ENCODE results near the gene TECPR2. TPM values are rescaled to one million over a fixed set of nuclear protein-coding genes. Genes with fewer than 3 reads are reported as not detected.

The TECPR2 gene
- total RNA-seq, 2 experiments from 2014 or later: 6.2 to 7.0 TPM

DNA sequence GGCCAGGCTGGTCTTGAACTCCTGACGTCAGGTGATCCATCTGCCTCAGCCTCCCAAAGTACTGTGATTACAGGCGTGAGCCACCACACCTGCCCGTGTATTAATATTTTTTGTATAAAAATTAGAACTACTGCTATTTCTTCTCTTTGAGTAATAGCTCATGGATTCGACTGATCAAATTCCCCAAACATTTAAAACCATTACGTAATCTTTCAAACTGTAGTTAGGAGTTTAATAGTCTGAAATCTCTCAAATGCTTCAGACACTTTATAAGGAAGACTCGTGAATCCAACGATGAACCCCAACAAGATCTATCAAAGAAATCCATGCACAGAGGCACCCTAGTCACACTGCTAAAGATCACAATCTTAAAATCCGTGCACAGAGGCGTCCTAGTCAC lies 16.1 kb downstream of the TECPR2 start:
- Mint-ChIP-seq H3K27ac (no peak overlapping the region), H3K4me1 (ENCODE audit: low read depth) (peaks cover 15% of the 10 kb centered on the region)
- POLR2A ChIA-PET: interaction anchor here (3.1 kb wide), 1 partner anchor 17 kb away, joined by 9 read pairs; the partner anchor contains the start of genes CINP and TECPR2

GRCh38 chr14:102387086-102387485 lies 24.3 kb downstream of the TECPR2 start:
- intact Hi-C loops (cut with micrococcal nuclease): no loop called here
- Mint-ChIP-seq H3K27me3 (no peaks in the 10 kb centered on the region), H3K4me3 (no peak overlapping the region), H3K9me3 (no peaks in the 10 kb centered on the region), H3K4me1 (ENCODE audit: low read depth) (peaks cover under 1% of the 10 kb centered on the region), H3K36me3 (no peaks in the 10 kb centered on the region), H3K27ac (no peak overlapping the region)
- DNase-seq: no peak
- ChIA-PET CTCF (no interaction called here), POLR2A (no interaction called here)

More for the DNA sequence above, 16.1 kb downstream of the TECPR2 start:
- peaks cover 9% of the 10 kb centered on the region for H3K36me3 Mint-ChIP-seq
- no peaks in the 10 kb centered on the region for H3K9me3 Mint-ChIP-seq
- CTCF ChIA-PET: interaction anchor here (1.9 kb wide), 1 partner anchor 59 kb away, joined by 5 read pairs; no protein-coding TSS in a partner anchor
- no peaks in the 10 kb centered on the region for H3K27me3 Mint-ChIP-seq
- H3K4me3 Mint-ChIP-seq: no peak overlapping the region
- intact Hi-C loops (cut with micrococcal nuclease): no loop called here
- no peak for DNase-seq

GRCh38 chr14:102389246-102389645 lies 26.5 kb downstream of the TECPR2 start:
- H3K27ac Mint-ChIP-seq: no peak overlapping the region
- intact Hi-C loops (cut with micrococcal nuclease): no loop called here
- no peak overlapping the region for H3K4me3 Mint-ChIP-seq
- peaks cover 2% of the 10 kb centered on the region for H3K36me3 Mint-ChIP-seq
- no peaks in the 10 kb centered on the region for H3K9me3 Mint-ChIP-seq
- CTCF ChIA-PET: no interaction called here
- H3K4me1 Mint-ChIP-seq (ENCODE audit: low read depth): peaks cover 2% of the 10 kb centered on the region
- DNase-seq: no peak
- H3K27me3 Mint-ChIP-seq: no peaks in the 10 kb centered on the region
- POLR2A ChIA-PET: no interaction called here

DNA sequence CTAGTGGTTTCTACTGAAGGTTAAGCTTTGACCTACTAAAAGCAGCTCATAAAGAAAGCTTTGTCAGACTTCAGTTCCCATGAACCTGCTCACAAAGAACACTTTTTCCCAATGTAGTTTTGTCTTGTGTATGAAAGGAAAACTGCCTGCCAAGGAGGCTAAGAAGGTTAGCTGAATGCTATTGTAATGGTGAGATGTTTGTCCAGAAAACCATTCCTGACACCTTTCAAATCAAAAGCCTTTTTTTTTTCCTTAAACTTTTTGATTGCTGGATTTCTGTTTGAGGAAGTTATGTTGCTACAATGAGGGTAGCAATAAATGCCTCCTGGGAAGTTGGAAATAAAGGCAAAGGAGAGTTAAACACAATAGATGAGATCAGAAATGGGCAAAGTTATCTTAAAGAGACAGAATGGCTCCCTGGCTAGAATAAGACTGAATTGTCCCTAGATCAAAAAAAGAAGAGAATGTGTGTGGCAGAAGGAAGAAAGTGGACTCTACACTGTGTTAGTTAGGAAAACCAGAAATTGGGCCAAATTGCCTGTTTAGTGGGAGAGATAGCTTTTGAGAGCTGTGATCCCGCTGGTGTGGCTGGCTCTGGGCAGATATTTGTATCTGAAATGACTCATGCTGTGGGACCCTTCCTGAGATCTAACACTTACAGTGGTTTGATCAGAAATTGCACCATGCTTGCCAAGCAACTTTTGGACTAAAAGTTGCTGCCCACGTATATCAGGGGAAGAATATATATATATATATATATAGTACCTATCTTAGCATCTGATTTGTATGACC lies 27.5 kb downstream of the TECPR2 start:
- Mint-ChIP-seq H3K36me3 (peaks cover 2% of the 10 kb centered on the region), H3K4me3 (no peak overlapping the region), H3K9me3 (no peaks in the 10 kb centered on the region), H3K27ac (no peak overlapping the region), H3K4me1 (ENCODE audit: low read depth) (peaks cover 6% of the 10 kb centered on the region), H3K27me3 (no peaks in the 10 kb centered on the region)
- POLR2A ChIA-PET: no interaction called here
- intact Hi-C loops (cut with micrococcal nuclease): no loop called here
- DNase-seq: no peak
- CTCF ChIA-PET: no interaction called here

DNA sequence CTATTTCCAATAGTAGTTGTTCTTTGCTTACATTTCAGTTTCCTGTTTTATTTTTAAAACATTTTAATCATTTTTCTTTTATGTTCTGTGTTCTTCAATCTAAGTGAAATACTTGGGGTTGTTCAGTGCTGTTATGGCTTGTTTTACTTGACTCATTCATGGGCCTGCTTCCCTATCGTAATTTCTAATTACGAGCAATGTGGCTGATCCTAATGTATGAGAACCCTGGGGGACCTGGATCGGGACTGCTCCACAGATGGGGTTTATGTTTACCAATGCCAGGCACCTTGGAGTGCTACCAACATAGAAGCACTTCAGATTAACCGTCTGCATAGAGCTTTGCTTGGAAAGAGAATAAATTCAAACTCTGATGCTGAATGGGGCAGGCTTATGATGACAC lies 29.8 kb downstream of the TECPR2 start:
- peaks cover 13% of the 10 kb centered on the region for H3K36me3 Mint-ChIP-seq
- no peak overlapping the region for H3K4me3 Mint-ChIP-seq
- ChIA-PET POLR2A (no interaction called here), CTCF (no interaction called here)
- no peak overlapping the region for H3K27ac Mint-ChIP-seq
- intact Hi-C loops (cut with micrococcal nuclease): no loop called here
- no peaks in the 10 kb centered on the region for H3K27me3 Mint-ChIP-seq
- DNase-seq: no peak
- H3K4me1 Mint-ChIP-seq (ENCODE audit: low read depth): peaks cover 6% of the 10 kb centered on the region
- H3K9me3 Mint-ChIP-seq: peaks cover 5% of the 10 kb centered on the region

DNA sequence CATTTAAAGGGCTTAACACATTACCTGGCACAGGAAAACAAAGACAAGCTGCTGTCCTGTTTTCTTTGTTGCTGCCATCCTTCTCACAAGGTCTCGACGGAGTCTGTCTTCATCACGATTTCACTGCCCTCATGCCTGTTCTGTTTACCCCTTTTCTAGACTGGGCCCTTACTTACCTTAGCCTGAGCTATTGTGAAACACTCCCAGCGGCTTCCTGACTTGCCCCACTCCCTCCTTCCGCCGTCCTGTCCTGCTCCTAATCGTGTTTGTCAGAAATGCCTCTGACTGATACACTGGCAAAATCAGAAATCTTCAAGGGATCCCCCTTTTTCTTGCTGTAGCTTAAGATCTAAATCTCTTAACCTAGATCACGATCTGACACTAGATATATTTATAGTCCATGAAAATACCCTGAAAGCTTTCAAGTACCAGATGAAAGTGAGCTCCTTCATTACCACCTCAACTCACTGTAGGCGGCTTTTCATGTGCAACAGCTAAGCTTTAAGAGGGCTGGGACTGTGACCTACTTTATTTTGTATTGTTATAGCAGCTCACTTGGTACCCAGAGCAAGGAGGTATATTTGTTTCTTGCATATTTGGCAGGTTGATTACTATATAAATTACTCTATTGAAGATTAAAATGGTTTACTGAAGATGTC lies 32.1 kb downstream of the TECPR2 start:
- H3K27ac Mint-ChIP-seq: no peak overlapping the region
- H3K4me1 Mint-ChIP-seq (ENCODE audit: low read depth): peaks cover 6% of the 10 kb centered on the region
- DNase-seq: peak; percentile 14
- peaks cover 15% of the 10 kb centered on the region for H3K9me3 Mint-ChIP-seq
- intact Hi-C loops (cut with micrococcal nuclease): no loop called here
- CTCF ChIA-PET: interaction anchor here (0.7 to 0.8 kb wide), 2 partner anchors 43 to 81 kb away, joined by 3 to 4 read pairs; no protein-coding TSS in a partner anchor
- no peak overlapping the region for H3K4me3 Mint-ChIP-seq
- H3K36me3 Mint-ChIP-seq: peaks cover 22% of the 10 kb centered on the region
- H3K27me3 Mint-ChIP-seq: no peaks in the 10 kb centered on the region
- POLR2A ChIA-PET: interaction anchor here (1.2 kb wide), 1 partner anchor 113 kb away, joined by 3 read pairs; no protein-coding TSS in a partner anchor

DNA sequence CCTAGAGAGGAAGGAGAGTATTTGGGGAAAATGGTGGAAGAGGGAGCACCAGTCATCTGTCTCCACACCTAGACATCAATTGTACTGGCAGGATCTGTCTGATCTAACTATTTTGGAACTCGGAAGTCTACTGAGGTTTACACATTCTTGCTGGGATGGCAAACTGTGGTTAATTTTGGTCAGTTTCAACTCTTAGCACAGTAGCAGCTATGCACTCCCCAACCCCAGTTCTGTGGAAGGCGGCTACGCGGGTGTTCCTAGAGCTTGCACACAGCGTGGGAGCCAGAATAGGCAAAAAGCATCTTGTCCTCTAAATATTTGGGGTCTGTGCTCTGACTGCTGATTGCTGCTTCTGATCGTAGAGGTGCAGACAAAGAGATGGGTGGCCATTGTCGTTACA lies 33.8 kb downstream of the TECPR2 start:
- Mint-ChIP-seq H3K27me3 (no peaks in the 10 kb centered on the region), H3K9me3 (peaks cover 15% of the 10 kb centered on the region), H3K36me3 (peaks cover 22% of the 10 kb centered on the region), H3K4me1 (ENCODE audit: low read depth) (peaks cover 6% of the 10 kb centered on the region), H3K27ac (no peak overlapping the region), H3K4me3 (no peak overlapping the region)
- no peak for DNase-seq
- CTCF ChIA-PET: no interaction called here
- intact Hi-C loops (cut with micrococcal nuclease): no loop called here
- POLR2A ChIA-PET: no interaction called here

DNA sequence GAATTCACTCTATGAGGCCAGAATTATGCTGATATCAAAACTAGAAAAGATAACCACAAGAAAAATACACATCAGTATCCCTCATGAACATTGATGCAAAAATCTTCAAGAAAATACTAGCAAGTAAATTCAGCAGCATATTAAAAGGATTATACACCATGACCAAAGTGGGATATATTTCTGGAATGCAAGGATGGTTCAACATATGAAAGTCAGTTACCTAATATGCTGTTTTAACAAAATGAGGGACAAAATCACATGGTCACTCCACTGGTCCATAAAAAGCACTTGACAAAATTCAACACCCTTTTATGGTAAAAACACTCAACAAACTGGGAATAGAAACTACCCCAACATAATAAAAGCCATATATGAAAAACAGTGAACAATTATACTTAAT lies 40.3 kb downstream of the TECPR2 start:
- DNase-seq: no peak
- ChIA-PET CTCF (no interaction called here), POLR2A (no interaction called here)
- no peaks in the 10 kb centered on the region for H3K27me3 Mint-ChIP-seq
- H3K9me3 Mint-ChIP-seq: peaks cover 31% of the 10 kb centered on the region
- H3K36me3 Mint-ChIP-seq: peaks cover 26% of the 10 kb centered on the region
- no peak overlapping the region for H3K27ac Mint-ChIP-seq
- no peak overlapping the region for H3K4me3 Mint-ChIP-seq
- intact Hi-C loops (cut with micrococcal nuclease): no loop called here
- H3K4me1 Mint-ChIP-seq (ENCODE audit: low read depth): no peaks in the 10 kb centered on the region

DNA sequence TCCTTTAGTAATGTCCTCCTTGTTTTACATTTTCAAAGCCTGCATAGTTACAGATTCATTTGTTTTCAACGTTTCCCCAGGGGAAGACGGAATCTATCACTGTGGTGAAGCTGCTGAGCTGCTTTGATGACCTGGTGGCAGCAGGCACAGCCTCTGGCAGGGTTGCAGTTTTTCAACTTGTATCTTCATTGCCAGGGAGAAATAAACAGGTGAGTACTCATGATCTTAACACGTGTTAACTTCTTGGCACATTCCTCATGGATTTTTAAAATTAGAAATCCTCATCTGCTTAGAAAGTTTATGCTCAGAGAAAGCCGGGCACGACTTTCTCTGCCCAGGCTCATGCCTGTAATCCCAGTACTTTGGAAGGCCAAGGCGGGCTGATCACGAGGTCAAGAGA lies 44.5 kb downstream of the TECPR2 start:
- Mint-ChIP-seq H3K4me1 (ENCODE audit: low read depth) (no peaks in the 10 kb centered on the region), H3K4me3 (no peak overlapping the region), H3K27ac (no peak overlapping the region), H3K36me3 (peaks cover 17% of the 10 kb centered on the region), H3K9me3 (peaks cover 17% of the 10 kb centered on the region), H3K27me3 (no peaks in the 10 kb centered on the region)
- intact Hi-C loops (cut with micrococcal nuclease): no loop called here
- CTCF ChIA-PET: no interaction called here
- DNase-seq: no peak
- POLR2A ChIA-PET: no interaction called here

DNA sequence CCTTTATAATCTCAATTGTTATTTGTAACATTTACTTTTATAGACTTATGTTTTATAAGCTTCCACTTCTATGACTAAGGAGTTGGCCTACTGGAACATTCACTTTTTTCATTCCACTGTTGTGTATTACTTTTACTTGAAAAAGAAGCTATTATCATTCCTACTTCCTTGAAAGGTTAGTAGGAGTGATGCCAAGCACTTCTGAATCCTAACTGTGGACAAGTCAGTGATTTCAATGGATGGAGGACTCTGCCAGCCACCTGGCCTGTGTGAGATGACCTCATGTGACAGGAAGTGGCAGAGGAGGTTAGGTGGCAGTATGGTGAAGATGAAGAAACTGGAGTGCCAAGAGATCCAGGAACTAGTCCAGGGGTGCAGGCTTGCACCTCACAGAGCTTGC lies 46.0 kb downstream of the TECPR2 start:
- peaks cover 5% of the 10 kb centered on the region for H3K36me3 Mint-ChIP-seq
- ChIA-PET POLR2A (no interaction called here), CTCF (no interaction called here)
- H3K27me3 Mint-ChIP-seq: no peaks in the 10 kb centered on the region
- intact Hi-C loops (cut with micrococcal nuclease): no loop called here
- peaks cover 2% of the 10 kb centered on the region for H3K9me3 Mint-ChIP-seq
- no peak for DNase-seq
- no peaks in the 10 kb centered on the region for H3K4me1 Mint-ChIP-seq (ENCODE audit: low read depth)
- no peak overlapping the region for H3K4me3 Mint-ChIP-seq
- H3K27ac Mint-ChIP-seq: no peak overlapping the region

GRCh38 chr14:102415671-102416070 lies 52.9 kb downstream of the TECPR2 start:
- ChIA-PET POLR2A (no interaction called here), CTCF (no interaction called here)
- no peaks in the 10 kb centered on the region for H3K27me3 Mint-ChIP-seq
- intact Hi-C loops (cut with micrococcal nuclease): no loop called here
- DNase-seq: no peak
- H3K27ac Mint-ChIP-seq: no peak overlapping the region
- no peaks in the 10 kb centered on the region for H3K9me3 Mint-ChIP-seq
- no peaks in the 10 kb centered on the region for H3K4me1 Mint-ChIP-seq (ENCODE audit: low read depth)
- peaks cover 3% of the 10 kb centered on the region for H3K36me3 Mint-ChIP-seq
- no peak overlapping the region for H3K4me3 Mint-ChIP-seq

DNA sequence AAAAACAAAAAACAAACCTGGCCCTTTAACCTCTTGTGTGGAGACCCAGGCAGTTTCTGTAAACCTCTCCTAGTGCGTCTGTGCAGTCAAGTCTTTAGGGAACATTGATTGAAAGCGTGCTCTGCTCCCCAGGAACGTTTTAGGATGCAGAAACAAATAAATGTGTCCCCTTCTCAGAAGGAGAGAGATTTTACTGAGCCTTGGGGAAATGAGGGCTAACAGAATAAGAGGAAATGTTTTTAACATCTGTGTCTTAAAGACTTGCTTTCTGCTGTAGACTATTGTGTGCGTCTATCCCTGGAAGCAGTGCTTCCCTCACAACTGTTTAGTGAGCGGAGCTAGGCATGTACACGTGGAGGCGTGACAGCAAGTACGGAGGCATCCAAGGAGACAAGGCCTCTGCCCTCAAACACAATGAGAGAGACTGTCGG lies 54.3 kb downstream of the TECPR2 start:
- Mint-ChIP-seq H3K9me3 (no peaks in the 10 kb centered on the region), H3K27me3 (no peaks in the 10 kb centered on the region), H3K36me3 (peaks cover 3% of the 10 kb centered on the region), H3K4me1 (ENCODE audit: low read depth) (no peaks in the 10 kb centered on the region), H3K4me3 (no peak overlapping the region), H3K27ac (no peak overlapping the region)
- CTCF ChIA-PET: no interaction called here
- POLR2A ChIA-PET: no interaction called here
- no peak for DNase-seq
- intact Hi-C loops (cut with micrococcal nuclease): no loop called here

GRCh38 chr14:102417646-102418045 lies 54.9 kb downstream of the TECPR2 start:
- ChIA-PET POLR2A (no interaction called here), CTCF (no interaction called here)
- H3K4me1 Mint-ChIP-seq (ENCODE audit: low read depth): no peaks in the 10 kb centered on the region
- H3K4me3 Mint-ChIP-seq: no peak overlapping the region
- H3K36me3 Mint-ChIP-seq: peaks cover 3% of the 10 kb centered on the region
- no peaks in the 10 kb centered on the region for H3K9me3 Mint-ChIP-seq
- no peak for DNase-seq
- H3K27ac Mint-ChIP-seq: no peak overlapping the region
- intact Hi-C loops (cut with micrococcal nuclease): no loop called here
- no peaks in the 10 kb centered on the region for H3K27me3 Mint-ChIP-seq
